K562 (cell line): ENCODE data around the gene MPZL1. TPM values are rescaled to one million over a fixed set of nuclear protein-coding genes. Genes with fewer than 3 reads are reported as not detected.

Experiments used
- ATF4 ChIP-seq: fragments of 450-650 bp; formaldehyde crosslinking; IDR thresholded peaks from 2 replicates; pipeline ENCODE4 v1.4.0; 2022; ENCODE audit warnings: mild to moderate bottlenecking, moderate library complexity
- BCLAF1 ChIP-seq, 2 experiments: fragments of 450-650 bp in 1 of 2; IDR thresholded peaks; 2 replicates each; pipeline ENCODE4 v1.6.1; 2011 to 2017; ENCODE audit warnings: low read depth in 2 of 2, antibody characterized with exemption in 1 of 2, borderline replicate concordance in 1 of 2, low read length in 1 of 2, mild to moderate bottlenecking in 1 of 2, mixed read lengths in 1 of 2; ENCODE audit not compliant: control insufficient read depth in 1 of 2
- CCNT2 ChIP-seq: IDR thresholded peaks from 2 replicates; pipeline ENCODE4 v1.6.1; 2011; ENCODE audit warnings: borderline replicate concordance, low read depth, mild to moderate bottlenecking, moderate library complexity, mixed read lengths, low read length; ENCODE audit not compliant: insufficient read length; ENCODE audit errors: extremely low read depth
- CREB1 ChIP-seq, 2 experiments: sonication (generic) in 1 of 2; formaldehyde crosslinking in 1 of 2; IDR thresholded peaks; 2 replicates each; pipeline versions ENCODE4 v1.6.1 to v1.8.0; 2012 to 2022; ENCODE audit warnings: inconsistent platforms in 1 of 2, mild to moderate bottlenecking in 1 of 2, missing genetic modification reagents in 1 of 2, moderate library complexity in 1 of 2
- ETV1 ChIP-seq: fragments of 450-650 bp; conservative IDR thresholded peaks from 2 replicates; pipeline ENCODE4 v1.6.1; 2016; ENCODE audit warnings: missing genetic modification characterization, control low read depth, low read depth, missing compliant biosample characterization
- FOSL1 ChIP-seq: fragments of 200-800 bp; sonication (Bioruptor generic); conservative IDR thresholded peaks from 2 replicates; pipeline ENCODE4 v1.6.1; 2016; ENCODE audit warnings: missing genetic modification characterization, missing compliant biosample characterization
- HNRNPH1 ChIP-seq: fragments of 200-400 bp; formaldehyde crosslinking; optimal IDR thresholded peaks from 2 replicates; pipeline ENCODE3; 2017; ENCODE audit warnings: low read depth, mild to moderate bottlenecking, low read length, moderate library complexity
- MTF1 ChIP-seq: fragments of 250-450 bp; sonication (Bioruptor Pico); IDR thresholded peaks from 2 replicates; pipeline ENCODE4 v1.9.0; 2021; ENCODE audit warnings: moderate library complexity, mild to moderate bottlenecking, inconsistent platforms, borderline replicate concordance
- PATZ1 ChIP-seq: fragments of 250-450 bp; sonication (Bioruptor Pico); IDR thresholded peaks from 2 replicates; pipeline ENCODE4 v1.5.0; 2020; ENCODE audit warnings: mild to moderate bottlenecking, borderline replicate concordance
- POLR2AphosphoS5 ChIP-seq: IDR thresholded peaks from 2 replicates; pipeline ENCODE4 v1.6.1; 2011; ENCODE audit warnings: mild to moderate bottlenecking, low read depth, low read length, moderate library complexity; ENCODE audit not compliant: control insufficient read depth, insufficient read depth
- RBBP5 ChIP-seq: fragments of 200-600 bp; sonication (generic); IDR thresholded peaks from 2 replicates; pipeline ENCODE4 v1.6.1; 2012; ENCODE audit warnings: borderline replicate concordance, mild to moderate bottlenecking, low read length, control low read depth, inconsistent platforms; ENCODE audit not compliant: insufficient read depth, poor library complexity, severe bottlenecking
- SIN3B ChIP-seq: fragments of 450-650 bp; IDR thresholded peaks from 2 replicates; pipeline ENCODE4 v1.6.1; 2017; ENCODE audit warnings: low read depth, mild to moderate bottlenecking, moderate library complexity
- SMARCB1 ChIP-seq: IDR thresholded peaks from 2 replicates; pipeline ENCODE4 v1.6.1; 2011; ENCODE audit warnings: improper control_type of control experiment, low read depth; ENCODE audit not compliant: insufficient read length
- SNRNP70 ChIP-seq: fragments of 200-400 bp; formaldehyde crosslinking; optimal IDR thresholded peaks from 2 replicates; pipeline ENCODE3; 2017; ENCODE audit warnings: low read depth, low read length
- STAT5A ChIP-seq: IDR thresholded peaks from 2 replicates; pipeline ENCODE4 v1.6.1; 2012; ENCODE audit warnings: low read length, inconsistent platforms, borderline replicate concordance
- TEAD2 ChIP-seq: fragments of 450-650 bp; IDR thresholded peaks from 2 replicates; pipeline ENCODE4 v1.6.1; 2016; ENCODE audit warnings: missing genetic modification characterization, control low read depth, missing compliant biosample characterization
- ZNF766 ChIP-seq: fragments of 200-800 bp; sonication (Bioruptor generic); conservative IDR thresholded peaks from 2 replicates; pipeline ENCODE4 v1.6.1; 2016; ENCODE audit warnings: missing genetic modification characterization, missing compliant biosample characterization
- polyA plus RNA-seq, 8 experiments: library from polyadenylated mRNA; depleted of rRNA in 4 of 8; stranded (reverse) in 5 of 8; unstranded in 3 of 8; fragments of >200 nt; fragmentation: Nextera tagmentation in 2 of 8; fragmentation: Illumina TruSeq in 1 of 8; extraction: Ambion mirVana in 2 of 8; extraction: Trizol in 1 of 8; gene quantifications; 2 replicates each; pipeline versions ENCODE4 v1.2.1 to v1.2.3, GENCODE V29; 2011 to 2014; ENCODE audit warnings: inconsistent platforms in 1 of 8, missing spikeins in 1 of 8
- total RNA-seq, 7 experiments: library from RNA; depleted of rRNA in 6 of 7; stranded (reverse); fragments of >200 nt in 6 of 7; fragmentation: Illumina TruSeq in 2 of 7; extraction: Trizol in 2 of 7; gene quantifications; 2 replicates each; pipeline versions ENCODE4 v1.2.1 to v1.2.3, GENCODE V29; 2011 to 2021; ENCODE audit warnings: low replicate concordance in 1 of 7

The MPZL1 gene
- total and polyA plus RNA-seq, 9 of the 15 experiments (the other 6 are each of a cell fraction or from before 2014, with no cell fraction given) = 14.5 to 153 (median 66.5) TPM

GRCh38 chr1:167715157-167715999 lies 6.4 kb upstream of the MPZL1 start (continued):
- no peak for TF ChIP-seq PATZ1 (CRISPR knock-in tag)
- 0 out of 2 replicates have a peak, but pooled peaks have one; percentile 30 for TF ChIP-seq FOSL1 (tag)
- no peak for TF ChIP-seq ZNF766 (CRISPR knock-in tag)
- no peak; the same call in 1 of the 2 replicates for TF ChIP-seq MTF1 (CRISPR knock-in tag)
- TF ChIP-seq SNRNP70 = no peak
- TF ChIP-seq HNRNPH1 = no peak
- no peak for TF ChIP-seq SMARCB1
- TF ChIP-seq POLR2AphosphoS5 = no peak
- TF ChIP-seq STAT5A = peak; percentile 22; the same call in 1 of the 2 replicates
- 0 out of 2 replicates have a peak, but pooled peaks have one; percentile 34 for TF ChIP-seq ETV1
- no peak; the same call in 1 of the 2 replicates for TF ChIP-seq CREB1 (IDR thresholded peaks at IDR 0.05)
- TF ChIP-seq CREB1 (CRISPR knock-in tag; IDR thresholded peaks at IDR 0.05) = peak; percentile 24; the same call in 1 of the 2 replicates
- peak in 1 of 2 experiments; percentile 69; a peak in 1 of 4 replicates for TF ChIP-seq BCLAF1 (IDR thresholded peaks at IDR 0.05; ENCODE audit: borderline replicate concordance in 1 of 2, control insufficient read depth in 1 of 2, low read depth in 2 of 2, low read length in 1 of 2)
- TF ChIP-seq SIN3B = 0 out of 2 replicates have a peak, but pooled peaks have one; percentile 15
- TF ChIP-seq RBBP5 = no peak
- TF ChIP-seq ATF4 (CRISPR knock-in tag) = 0 out of 2 replicates have a peak, but pooled peaks have one; percentile 10
- TF ChIP-seq CCNT2 = no peak
- TF ChIP-seq TEAD2 (tag) = no peak
